AG04449 (cell line): ENCODE results near the gene HPRT1.

Experiments
- CTCF ChIA-PET: fragments of 350-600 bp; formaldehyde crosslinking; extraction: SDS; loops from one replicate; lab custom pipeline; 2021; ENCODE audit warnings: antibody characterized with exemption; lab: Yijun Ruan, JAX
- POLR2A ChIA-PET: fragments of 400-600, 350-600 bp; formaldehyde crosslinking; extraction: SDS; loops from one replicate; lab custom pipeline; 2020; ENCODE audit warnings: antibody characterized with exemption, inconsistent platforms; lab: Yijun Ruan, JAX
- DNase-seq: peaks from one replicate; pipeline ENCODE4 v3.0.0-alpha.2; 2010; ENCODE audit warnings: low read depth, low spot score
- H3K4me3 ChIP-seq: 2 replicates; pipeline ENCODE4 v1.5.1; 2011; ENCODE audit warnings: low read depth, mild to moderate bottlenecking, control low read depth, low read length
- CTCF ChIP-seq: IDR thresholded peaks from one replicate; pipeline ENCODE4 v1.5.1; 2011; ENCODE audit warnings: mild to moderate bottlenecking, moderate library complexity, low read length, control low read depth, inconsistent platforms; ENCODE audit not compliant: insufficient read depth; ENCODE audit errors: missing control alignments

Gene HPRT1

GRCh38 chrX:134544135-134544512 lies 84.2 kb downstream of the HPRT1 start:
- no peak overlapping the region; the same call in 1 of the 2 replicates for H3K4me3 ChIP-seq
- no peak for DNase-seq
- TF ChIP-seq CTCF = no peak
- POLR2A ChIA-PET = interaction anchor here (1.4 to 1.5 kb wide), 2 partner anchors 125 to 239 kb away, joined by 3 to 4 read pairs; no protein-coding TSS in a partner anchor
- CTCF ChIA-PET = interaction anchor here (1.3 to 1.8 kb wide), 3 partner anchors 220 to 245 kb away, joined by 3 to 4 read pairs (median 3); no protein-coding TSS in a partner anchor

GRCh38 chrX:134544513-134545151 lies 84.7 kb downstream of the HPRT1 start:
- POLR2A ChIA-PET = interaction anchor here (1.4 to 1.5 kb wide), 2 partner anchors 125 to 238 kb away, joined by 3 to 4 read pairs; no protein-coding TSS in a partner anchor
- CTCF ChIA-PET = interaction anchor here (1.3 to 1.8 kb wide), 3 partner anchors 219 to 244 kb away, joined by 3 to 4 read pairs (median 3); no protein-coding TSS in a partner anchor
- no peak for TF ChIP-seq CTCF
- no peak for DNase-seq
- H3K4me3 ChIP-seq = peak overlapping the region; percentile 6

- H3K4me3 ChIP-seq = peak overlapping the region; percentile 73
- POLR2A ChIA-PET = interaction anchor here (0.9 to 1.4 kb wide), 3 partner anchors 26 to 237 kb away, joined by 3 to 4 read pairs (median 3); no protein-coding TSS in a partner anchor
- DNase-seq = no peak
- no peak for TF ChIP-seq CTCF
- CTCF ChIA-PET = interaction anchor here (0.9 to 1.8 kb wide), 2 partner anchors 25 to 239 kb away, joined by 3 read pairs; no protein-coding TSS in a partner anchor
Measured at GRCh38 chrX:134545510-134545909, 85.5 kb downstream of the HPRT1 start.

- peak overlapping the region; percentile 73 for H3K4me3 ChIP-seq
- CTCF ChIA-PET = interaction anchor here (1.0 kb wide), 1 partner anchor 25 kb away, joined by 3 read pairs; no protein-coding TSS in a partner anchor
- POLR2A ChIA-PET = interaction anchor here (1.0 kb wide), 1 partner anchor 26 kb away, joined by 3 read pairs; no protein-coding TSS in a partner anchor
- no peak for TF ChIP-seq CTCF
- no peak for DNase-seq
Measured at GRCh38 chrX:134546187-134546586, 86.2 kb downstream of the HPRT1 start.

GRCh38 chrX:134547047-134547679 lies 87.2 kb downstream of the HPRT1 start:
- no peak for DNase-seq
- no peak for TF ChIP-seq CTCF
- POLR2A ChIA-PET = interaction anchor here (0.7 to 1.0 kb wide), 2 partner anchors 206 to 235 kb away, joined by 3 to 4 read pairs; no protein-coding TSS in a partner anchor
- H3K4me3 ChIP-seq = peak overlapping the region; percentile 73
- CTCF ChIA-PET = interaction anchor here (0.7 to 1.0 kb wide), 3 partner anchors 26 to 234 kb away, joined by 3 to 6 read pairs (median 3); no protein-coding TSS in a partner anchor
